Raji (cell line): ENCODE measurements around the gene NGEF.

ENCODE experiments used
- POLR2A ChIP-seq: IDR thresholded peaks from 2 replicates; pipeline ENCODE4 v1.6.1; 2011; ENCODE audit warnings: low read depth, low read length, control low read depth; ENCODE audit not compliant: insufficient read depth

NGEF gene

DNA sequence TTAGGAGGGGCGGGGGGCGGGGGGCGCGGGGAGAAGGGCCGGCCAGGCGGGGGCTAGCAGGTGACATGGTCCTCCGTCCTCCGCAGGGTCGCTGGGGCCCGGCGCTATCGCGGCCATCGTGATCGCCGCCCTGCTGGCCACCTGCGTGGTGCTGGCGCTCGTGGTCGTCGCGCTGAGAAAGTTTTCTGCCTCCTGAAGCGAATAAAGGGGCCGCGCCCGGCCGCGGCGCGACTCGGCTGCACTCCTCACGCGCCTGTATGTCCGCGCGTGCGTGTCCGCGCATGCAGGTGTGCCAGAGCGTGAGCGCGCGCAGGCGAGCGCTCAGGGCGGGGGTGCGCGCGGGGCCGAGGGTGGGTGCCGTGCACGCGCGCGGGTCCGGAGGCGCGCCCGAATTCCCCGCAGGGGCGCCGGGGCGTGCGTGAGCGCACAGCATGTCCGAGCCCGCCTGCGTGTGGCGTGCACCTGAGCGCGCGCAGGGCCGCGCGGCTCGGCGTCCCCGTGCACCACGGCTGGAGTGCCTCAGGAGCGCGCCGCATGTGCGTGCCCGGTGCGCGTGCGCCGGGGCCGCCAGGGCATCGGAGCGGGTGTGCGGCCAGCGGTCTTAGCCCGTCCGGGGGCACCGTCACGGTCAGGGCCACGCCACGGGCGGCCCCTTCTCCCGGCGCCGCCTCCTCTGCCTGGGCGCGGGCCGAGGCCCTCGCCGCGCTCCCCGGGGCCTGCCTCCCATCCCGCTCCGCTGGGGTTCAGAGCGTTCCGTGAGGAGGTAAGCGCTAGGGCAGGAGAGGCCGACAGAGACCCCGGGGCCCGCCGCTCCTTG lies 136.7 kb downstream of the NGEF start:
- no peak for TF ChIP-seq POLR2A

DNA sequence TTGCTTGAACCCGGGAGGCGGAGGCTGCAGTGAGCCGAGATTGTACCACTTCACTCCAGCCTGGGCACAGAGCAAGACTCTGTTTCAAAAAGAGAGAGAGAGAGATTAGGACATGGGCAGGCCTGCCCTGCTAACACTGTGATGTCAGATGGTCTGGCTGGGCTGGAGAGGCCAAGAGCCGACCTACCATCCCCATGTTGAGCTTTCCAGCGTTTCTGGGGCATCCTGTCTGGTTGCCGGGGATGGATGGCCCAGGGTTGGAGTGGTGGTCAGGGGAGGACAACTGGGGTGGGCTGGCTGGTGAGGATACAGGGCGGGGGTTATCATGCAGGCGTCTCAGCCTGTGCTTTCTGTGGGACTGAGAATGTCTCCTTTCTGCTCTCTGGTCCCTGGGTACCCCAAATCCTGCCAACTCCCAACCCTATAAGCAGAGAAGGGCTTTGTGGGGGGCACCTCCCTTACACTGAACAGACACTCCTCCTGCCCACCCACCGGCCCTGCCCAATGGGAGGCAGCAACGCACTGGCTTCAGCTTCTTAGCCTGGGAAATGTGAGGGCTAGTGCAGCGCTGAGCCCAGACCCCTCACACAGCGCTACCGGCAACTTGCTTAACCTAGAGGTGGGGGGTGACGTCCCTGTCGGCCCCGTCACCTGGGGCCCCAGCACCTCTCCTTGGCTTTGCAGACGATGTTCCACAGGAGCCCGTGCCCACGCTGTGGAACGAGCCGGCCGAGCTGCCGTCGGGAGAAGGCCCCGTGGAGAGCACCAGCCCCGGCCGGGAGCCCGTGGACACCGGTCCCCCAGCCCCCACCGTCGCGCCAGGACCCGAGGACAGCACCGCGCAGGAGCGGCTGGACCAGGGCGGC lies 137.6 kb downstream of the NGEF start:
- no peak for TF ChIP-seq POLR2A

GRCh38 chr2:232874677-232875223 lies 138.3 kb downstream of the NGEF start:
- no peak for TF ChIP-seq POLR2A

GRCh38 chr2:232873909-232874641 lies 139.0 kb downstream of the NGEF start:
- no peak for TF ChIP-seq POLR2A

- TF ChIP-seq POLR2A, result no peak
These were observed 139.7 kb downstream of the NGEF start for GRCh38 chr2:232873292-232873908.

DNA sequence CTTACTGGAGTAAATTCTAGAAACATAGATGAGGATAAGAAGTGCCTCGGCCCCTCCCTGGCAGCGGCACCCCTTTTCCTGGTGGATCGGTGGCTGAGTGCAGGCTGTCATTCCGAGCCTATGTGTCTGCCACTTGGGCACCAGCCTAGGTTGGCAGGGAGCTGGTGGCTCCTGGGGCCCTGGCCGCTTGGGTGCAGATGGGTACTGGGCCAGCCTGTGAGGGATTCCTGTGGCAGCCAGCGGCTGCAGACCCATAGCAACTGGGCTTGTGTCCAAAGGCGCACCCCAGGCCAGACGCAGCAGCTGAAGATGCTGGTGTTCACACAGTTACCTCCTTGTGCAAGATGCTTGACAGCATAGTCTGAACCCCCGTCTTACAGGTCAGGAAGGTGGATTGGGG lies 140.2 kb downstream of the NGEF start:
- no peak for TF ChIP-seq POLR2A

DNA sequence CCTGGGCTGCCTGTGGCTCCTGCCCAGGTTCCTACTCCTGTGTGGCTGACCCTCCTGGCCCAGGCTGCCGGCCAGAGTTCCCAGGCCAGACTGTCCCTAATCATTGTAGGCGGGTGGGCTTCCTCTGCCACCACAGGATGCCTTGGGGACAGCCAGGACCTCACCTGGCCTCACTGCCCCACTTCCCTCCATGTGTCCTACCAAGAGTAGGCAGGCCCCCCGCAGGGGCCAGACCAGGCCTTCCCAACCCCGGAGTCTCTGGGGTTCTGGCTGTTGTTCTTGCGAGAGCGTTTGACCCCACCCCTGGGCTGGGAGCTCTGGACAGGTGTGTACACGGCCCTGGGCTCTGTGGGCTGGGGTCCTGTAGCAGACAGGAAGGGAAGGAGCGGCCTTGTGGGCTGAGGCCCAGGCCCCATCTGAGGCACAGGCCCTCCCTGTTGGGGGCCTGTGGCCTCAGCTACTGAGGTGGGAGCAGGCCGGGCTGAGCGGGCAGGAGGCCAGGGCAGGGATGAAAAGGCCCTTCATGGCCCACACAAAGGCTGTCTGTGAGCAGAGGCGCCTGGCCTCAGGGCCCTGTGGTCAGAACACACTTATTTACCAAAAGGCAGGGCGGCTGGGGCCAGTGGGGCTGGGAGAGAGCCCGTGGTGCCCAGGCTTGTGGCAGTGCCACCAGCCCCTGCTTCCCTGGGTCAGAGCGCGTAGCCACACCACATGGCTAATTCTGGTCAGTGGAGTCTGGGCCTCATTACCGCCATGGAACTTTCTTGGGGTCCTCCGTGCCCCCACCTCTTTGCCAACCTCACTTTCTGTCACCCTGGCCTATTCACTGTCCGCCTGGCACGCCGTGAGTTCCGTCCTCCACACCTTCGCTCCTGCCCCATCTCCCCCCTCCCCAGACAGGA lies 141.0 kb downstream of the NGEF start:
- TF ChIP-seq POLR2A, result no peak

DNA sequence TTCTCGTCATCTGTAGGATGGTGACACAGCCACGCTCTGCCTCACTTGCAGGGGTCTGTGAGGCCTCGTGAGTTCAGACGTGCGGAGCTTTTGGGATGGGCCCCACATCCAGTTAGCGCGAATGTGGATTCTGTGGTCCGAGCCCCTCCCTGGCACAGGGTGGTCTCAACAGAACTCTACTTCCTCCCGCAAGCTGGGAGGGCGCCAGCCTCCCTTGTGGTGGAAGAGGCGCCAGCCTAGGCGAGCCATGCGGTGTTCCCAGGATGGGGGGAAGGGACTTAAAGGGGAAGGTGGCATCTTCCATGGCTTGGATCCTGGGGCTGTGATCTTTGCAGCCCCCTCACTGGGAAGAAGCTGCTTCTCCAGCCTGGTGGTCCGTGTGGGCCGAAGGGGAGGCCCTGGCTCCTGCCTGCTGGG lies 141.6 kb downstream of the NGEF start:
- TF ChIP-seq POLR2A, result no peak

DNA sequence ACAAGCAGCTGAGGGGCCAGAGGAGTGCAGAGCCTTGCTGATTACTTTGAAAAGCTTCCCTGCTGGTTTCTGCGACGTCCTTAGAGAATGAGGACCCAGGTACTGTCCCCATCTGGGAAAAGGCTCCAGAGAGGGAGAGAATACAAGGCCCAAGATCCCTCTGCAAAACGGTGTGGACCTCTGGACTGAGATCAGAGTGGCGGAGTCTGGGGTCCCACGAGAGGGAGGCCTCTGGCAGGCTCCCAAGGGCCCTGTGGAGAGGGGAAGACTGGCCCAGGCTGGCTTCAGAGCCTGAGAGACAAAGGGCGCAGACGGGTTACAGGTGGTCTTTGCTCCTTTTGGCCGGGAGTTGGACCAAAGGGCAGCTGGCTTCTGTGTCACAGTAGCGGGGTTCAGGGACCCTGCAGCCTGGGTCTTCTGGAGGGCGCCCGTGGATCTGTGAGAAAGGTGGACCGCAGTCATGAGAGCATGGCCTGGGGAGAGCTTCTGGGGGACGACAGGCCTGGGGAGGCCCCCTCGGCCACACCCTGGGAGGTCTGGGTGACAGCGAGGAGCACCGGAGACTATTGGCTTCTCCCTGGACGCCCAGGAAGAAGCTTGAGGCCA lies 142.2 kb downstream of the NGEF start:
- no peak for TF ChIP-seq POLR2A

GRCh38 chr2:232870018-232870765 lies 142.9 kb downstream of the NGEF start, which contains the start of gene SNORC:
TSS of gene SNORC (plus strand) at chr2:232870264. CDS start at chr2:232870342, 78 bp downstream.
- TF ChIP-seq POLR2A, result no peak

DNA sequence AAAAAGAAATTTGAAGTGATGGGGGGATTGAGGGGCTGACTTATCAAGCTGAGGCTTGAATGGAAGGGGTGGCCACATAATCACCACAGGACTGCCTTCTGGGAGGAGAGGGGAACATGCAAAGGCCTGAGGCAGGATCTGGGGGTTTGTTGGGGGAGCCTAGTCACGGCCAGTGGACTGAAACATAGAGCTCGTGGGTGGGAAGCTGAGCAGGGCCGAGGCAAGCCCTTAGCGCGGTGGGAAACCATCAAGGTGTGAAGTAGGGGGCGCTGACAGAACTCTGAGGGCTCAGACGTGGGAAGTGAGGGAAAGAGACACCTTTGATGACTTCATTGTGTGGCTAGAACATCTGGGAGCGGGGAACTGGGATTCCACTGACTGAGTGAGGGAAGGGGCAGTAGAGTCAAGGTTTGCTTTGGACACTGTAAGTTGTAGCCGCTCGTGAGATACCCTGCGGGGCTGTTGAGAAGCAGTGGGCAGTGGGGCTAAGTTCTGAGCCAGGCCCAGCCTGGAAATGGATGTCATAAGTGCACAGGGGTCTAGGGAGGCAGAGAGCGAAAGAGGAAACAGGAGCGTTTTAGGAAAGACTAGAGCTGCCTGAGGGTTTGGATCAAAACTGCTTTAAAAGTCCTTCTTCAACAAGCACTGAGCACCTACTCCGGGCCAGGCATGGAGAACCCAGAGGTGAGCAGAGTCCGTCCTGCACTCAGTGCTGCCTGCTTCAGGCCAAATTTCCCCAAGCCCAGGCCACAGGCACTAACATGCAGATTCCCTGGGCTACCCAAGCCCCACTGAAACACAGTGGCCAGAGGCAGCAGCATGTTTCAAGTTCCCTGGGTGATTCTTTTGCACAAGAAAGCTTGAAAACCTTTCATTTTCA lies 143.7 kb downstream of the NGEF start:
- TF ChIP-seq POLR2A, result no peak

- no peak for TF ChIP-seq POLR2A
These were observed 147.0 kb downstream of the NGEF start for GRCh38 chr2:232866104-232866503.
